ENCODE data around the gene KRT4.
"Not testable (repeated sequence)": the region's sequence is repeated elsewhere in the genome, so short reads cannot be mapped to it uniquely, and the experiment has no call there.

Gene KRT4

DNA sequence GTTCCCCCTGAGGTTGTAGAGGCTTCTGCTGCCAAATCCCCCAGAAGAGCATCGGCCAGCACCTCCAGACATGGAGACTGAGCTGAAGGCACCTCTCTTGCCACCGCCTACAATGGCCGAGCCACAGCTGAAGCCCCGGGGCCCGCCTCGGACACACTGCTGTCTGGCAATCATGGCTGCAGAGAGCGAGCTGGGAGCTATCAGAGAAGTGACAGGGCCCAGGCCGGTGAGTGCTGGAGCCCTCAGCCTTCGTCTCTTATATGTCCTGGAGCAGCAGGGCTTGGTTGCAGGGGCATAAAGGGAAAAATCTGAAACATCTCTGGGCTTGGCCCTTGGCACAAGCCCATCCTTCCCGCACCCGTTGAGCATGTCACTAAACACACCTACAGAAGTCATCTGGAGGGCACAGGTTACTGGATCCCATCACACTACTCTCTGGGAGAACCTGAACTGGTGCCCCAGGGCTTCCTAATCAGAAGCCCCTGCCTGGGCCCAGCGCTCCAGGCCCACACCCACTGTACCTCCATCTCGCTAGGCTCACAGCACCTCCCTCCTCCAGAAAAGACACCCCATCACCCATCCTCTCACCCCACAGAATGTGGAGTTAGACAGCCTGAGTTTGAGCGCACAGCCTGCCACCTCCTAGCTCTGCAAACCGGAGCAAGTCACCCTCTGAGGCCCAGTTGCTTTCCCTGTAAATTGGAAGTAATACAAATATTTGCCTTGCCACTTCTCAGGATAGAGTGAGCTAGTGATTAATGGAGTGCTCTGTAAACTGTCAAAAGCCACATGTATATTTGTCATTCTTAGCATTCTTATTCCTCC, at the start of gene KRT4:
TSS of gene KRT4 (minus strand) at position 232 of the 825 bp plus-strand sequence. CDS start at position 174, 58 bp downstream.
- CTCF ChIA-PET: no interaction called here
- Mint-ChIP-seq H3K36me3 (no peaks in the 10 kb centered on the region), H3K27ac (no peak within 1 kb of the TSS), H3K4me1 (peaks cover 9% of the 10 kb centered on the region), H3K9me3 (no peaks in the 10 kb centered on the region), H3K27me3 (peaks cover 8% of the 10 kb centered on the region), H3K4me3 (no peak within 1 kb of the TSS)
- no peak for DNase-seq

DNA sequence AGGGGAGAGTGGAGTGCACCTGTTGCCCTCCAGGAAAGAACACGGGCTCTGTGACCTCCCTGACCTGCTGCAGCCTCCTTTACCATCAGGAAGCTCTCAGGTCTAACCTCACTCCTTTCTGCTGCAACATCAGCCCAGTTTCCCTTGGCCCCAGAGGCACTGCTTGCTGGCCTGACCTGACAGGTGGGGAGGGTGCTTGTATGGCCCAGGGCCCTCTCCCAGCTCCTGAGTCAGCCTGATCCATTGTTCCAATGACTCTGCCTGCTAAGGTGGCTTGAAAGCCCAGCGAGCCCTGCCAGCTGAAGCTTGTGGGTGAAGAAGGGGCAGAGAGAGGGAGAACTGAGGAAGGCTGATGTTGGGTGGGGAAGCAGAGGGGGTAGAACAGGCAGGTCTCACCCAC, 48.1 kb upstream of the KRT4 start:
- DNase-seq: no peak
- Mint-ChIP-seq H3K9me3 (no peaks in the 10 kb centered on the region), H3K27me3 (peaks cover 11% of the 10 kb centered on the region), H3K4me1 (peaks cover 2% of the 10 kb centered on the region), H3K36me3 (no peaks in the 10 kb centered on the region), H3K4me3 (no peak overlapping the region), H3K27ac (no peak overlapping the region)
- CTCF ChIA-PET: interaction anchor here (0.7 to 1.0 kb wide), 4 partner anchors 18 to 278 kb away, joined by 3 to 4 read pairs (median 3); no protein-coding TSS in a partner anchor

DNA sequence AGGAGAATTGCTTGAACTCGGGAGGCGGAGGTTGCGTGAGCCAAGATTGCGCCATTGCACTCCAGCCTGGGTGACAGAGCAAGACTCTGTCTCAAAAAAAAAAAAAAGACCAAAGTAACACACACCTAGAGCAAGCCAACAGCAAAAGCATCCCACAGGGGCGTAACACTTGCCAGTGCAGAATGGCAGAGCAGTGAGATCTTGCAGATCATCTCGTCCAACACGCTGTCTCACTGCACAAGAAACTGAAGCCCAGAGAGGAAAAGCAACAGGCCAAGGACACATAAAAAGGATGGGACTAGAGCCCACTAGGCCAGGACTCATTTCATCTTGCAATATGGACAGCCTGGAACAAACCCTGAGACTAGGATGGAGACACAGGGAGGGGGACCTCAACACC, 47.6 kb upstream of the KRT4 start:
- Mint-ChIP-seq H3K9me3 (no peaks in the 10 kb centered on the region), H3K27me3 (peaks cover 14% of the 10 kb centered on the region), H3K27ac (no peak overlapping the region), H3K4me1 (no peaks in the 10 kb centered on the region), H3K36me3 (no peaks in the 10 kb centered on the region), H3K4me3 (no peak overlapping the region)
- CTCF ChIA-PET: interaction anchor here (0.7 to 0.8 kb wide), 3 partner anchors 18 to 277 kb away, joined by 3 to 4 read pairs (median 3); no protein-coding TSS in a partner anchor
- DNase-seq: no peak

DNA sequence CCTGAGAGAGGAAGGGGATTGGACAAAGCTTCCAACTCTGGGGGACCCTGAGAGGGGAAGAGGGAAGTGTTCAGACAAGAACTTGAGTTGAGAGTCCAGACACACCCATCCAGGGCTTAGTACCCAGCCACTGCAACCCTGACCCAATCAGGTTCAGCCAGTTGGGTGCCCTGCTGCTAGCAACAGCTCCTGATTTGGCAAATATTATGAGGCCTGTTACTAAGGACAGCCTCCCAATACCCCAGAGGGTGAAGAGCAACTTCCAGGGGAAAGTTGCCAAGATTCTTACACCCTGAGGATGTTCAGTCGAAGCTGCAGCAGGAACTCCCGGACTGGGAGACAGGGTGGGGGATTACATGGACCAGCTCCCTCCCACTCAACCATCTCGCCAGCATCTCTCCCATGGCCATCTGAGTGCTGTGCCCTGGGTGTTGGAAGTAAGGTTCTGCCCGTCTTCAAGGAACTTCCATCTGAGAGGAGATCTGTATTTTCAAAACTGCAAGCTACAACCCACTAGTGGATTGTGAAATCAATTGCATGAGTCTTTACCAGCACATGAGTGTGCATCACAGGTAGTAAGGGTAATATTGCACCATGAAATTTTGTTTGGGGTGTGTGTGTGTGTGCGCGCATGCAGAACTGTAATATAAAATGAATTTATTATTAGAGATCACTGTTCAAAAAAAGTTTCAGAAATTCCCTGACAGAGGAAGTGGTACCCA, 46.3 kb upstream of the KRT4 start:
- Mint-ChIP-seq H3K9me3 (no peaks in the 10 kb centered on the region), H3K27me3 (peaks cover 14% of the 10 kb centered on the region), H3K27ac (no peak overlapping the region), H3K36me3 (no peaks in the 10 kb centered on the region), H3K4me1 (no peaks in the 10 kb centered on the region), H3K4me3 (no peak overlapping the region)
- CTCF ChIA-PET: interaction anchor here (0.9 kb wide), 1 partner anchor 121 kb away, joined by 3 read pairs; no protein-coding TSS in a partner anchor
- no peak for DNase-seq

DNA sequence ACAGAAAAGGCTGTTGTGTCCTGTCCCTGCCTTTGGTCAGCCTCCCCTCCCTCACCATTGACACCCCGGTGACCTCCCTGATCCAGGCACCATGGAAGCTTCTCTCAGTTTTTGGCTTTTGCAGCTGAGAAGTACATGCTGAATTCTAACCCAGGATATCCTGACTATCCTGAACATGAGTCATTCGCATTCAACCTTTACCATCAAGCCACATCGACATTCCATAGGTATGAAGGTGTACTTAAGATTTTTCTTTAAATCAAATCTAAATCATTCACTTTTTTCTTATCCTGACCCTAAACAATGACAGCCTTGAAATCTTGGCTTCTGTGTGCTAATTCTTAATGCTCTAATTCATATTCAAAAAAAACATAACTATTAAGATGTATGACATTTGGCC, 43.6 kb upstream of the KRT4 start:
- Mint-ChIP-seq H3K36me3 (no peaks in the 10 kb centered on the region), H3K9me3 (no peaks in the 10 kb centered on the region), H3K27me3 (peaks cover 31% of the 10 kb centered on the region), H3K4me3 (no peak overlapping the region), H3K4me1 (no peaks in the 10 kb centered on the region), H3K27ac (no peak overlapping the region)
- CTCF ChIA-PET: interaction anchor here (1.9 kb wide), 1 partner anchor 13 kb away, joined by 5 read pairs; no protein-coding TSS in a partner anchor
- DNase-seq: no peak

DNA sequence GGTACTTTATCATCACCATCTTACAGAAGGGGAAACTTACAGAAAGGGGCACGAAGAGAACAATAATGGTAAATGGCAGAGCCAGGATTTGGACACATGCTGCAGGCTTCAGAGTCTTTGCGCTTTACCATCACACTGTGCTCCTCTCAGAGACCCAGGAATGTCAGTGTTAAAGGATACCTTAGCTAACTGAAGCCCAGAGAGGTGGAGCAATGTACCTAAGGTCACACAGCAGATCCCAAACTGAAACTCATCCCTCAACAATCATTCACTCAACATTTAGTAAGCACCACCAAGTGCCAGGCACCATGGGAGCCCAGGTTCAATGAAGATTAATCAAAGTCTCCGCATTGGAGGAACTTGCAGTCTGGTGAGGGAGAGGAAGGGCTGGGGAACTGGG, 42.9 kb upstream of the KRT4 start:
- no peaks in the 10 kb centered on the region for H3K4me1 Mint-ChIP-seq
- no peaks in the 10 kb centered on the region for H3K36me3 Mint-ChIP-seq

DNA sequence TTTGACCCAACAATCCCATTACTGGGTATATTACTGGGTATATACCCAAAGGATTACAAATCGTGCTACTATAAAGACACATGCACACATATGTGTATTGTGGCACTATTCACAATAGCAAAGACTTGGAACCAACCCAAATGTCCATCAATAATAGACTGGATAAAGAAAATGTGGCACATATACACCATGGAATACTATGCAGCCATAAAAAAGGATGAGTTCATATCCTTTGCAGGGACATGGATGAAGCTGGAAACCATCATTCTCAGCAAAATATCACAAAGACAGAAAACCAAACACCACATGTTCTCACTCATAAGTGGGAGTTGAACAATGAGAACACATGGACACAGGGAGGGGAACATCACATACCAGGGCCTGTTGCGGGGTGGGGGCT, 42.2 kb upstream of the KRT4 start:
- not testable (repeated sequence) for H3K4me3 Mint-ChIP-seq, H3K9me3 Mint-ChIP-seq, H3K27ac Mint-ChIP-seq, H3K4me1 Mint-ChIP-seq, H3K36me3 Mint-ChIP-seq, DNase-seq
- peaks cover 31% of the 10 kb centered on the region for H3K27me3 Mint-ChIP-seq
- CTCF ChIA-PET: interaction anchor here (1.9 kb wide), 1 partner anchor 15 kb away, joined by 5 read pairs; no protein-coding TSS in a partner anchor

More for the DNA sequence above, 42.9 kb upstream of the KRT4 start:
- Mint-ChIP-seq H3K9me3 (no peaks in the 10 kb centered on the region), H3K27ac (no peak overlapping the region), H3K27me3 (peaks cover 31% of the 10 kb centered on the region), H3K4me3 (no peak overlapping the region)
- no peak for DNase-seq
- CTCF ChIA-PET: interaction anchor here (1.9 kb wide), 1 partner anchor 14 kb away, joined by 5 read pairs; no protein-coding TSS in a partner anchor

DNA sequence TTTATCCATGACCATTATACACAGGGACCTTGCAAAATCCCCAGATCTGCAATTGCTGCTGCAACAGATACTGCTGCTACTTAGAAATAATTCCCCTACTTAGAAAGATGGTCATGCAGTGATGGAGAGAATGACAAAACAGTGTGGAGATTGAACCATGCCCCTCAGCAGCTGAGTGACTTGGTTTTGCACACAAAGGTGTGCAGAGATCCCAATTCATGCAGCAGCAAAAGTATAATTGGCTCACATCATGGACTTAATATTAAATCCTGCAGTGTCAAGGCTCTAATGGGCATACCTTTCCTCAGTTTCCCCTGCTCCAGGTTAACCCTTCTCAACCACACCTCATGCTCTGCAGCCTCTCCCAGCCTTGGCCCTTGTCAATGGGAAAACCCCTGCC, 37.9 kb upstream of the KRT4 start:
- Mint-ChIP-seq H3K36me3 (no peaks in the 10 kb centered on the region), H3K4me1 (no peaks in the 10 kb centered on the region), H3K27ac (no peak overlapping the region), H3K4me3 (no peak overlapping the region), H3K27me3 (peaks cover 30% of the 10 kb centered on the region), H3K9me3 (no peaks in the 10 kb centered on the region)
- CTCF ChIA-PET: no interaction called here
- no peak for DNase-seq

DNA sequence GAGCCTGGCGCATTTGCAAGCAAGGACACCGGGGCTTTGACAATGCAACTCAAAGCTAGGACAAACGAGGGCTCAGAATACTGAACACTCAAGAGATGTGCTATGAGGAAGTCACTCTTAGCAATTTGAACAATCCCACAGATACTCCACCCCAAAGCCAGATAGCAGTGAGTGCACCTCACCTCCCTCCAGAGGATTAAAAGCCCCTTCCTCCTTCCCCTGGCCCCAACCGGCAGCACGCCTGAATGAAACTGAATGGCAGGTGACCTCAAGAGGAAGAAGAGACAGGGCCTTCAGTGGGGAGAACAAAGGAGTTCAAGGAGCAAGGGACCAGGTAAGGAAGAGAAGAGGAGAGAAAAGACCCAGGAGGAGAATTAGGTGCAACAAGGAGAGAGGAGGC, 36.8 kb upstream of the KRT4 start:
- Mint-ChIP-seq H3K36me3 (no peaks in the 10 kb centered on the region), H3K4me1 (no peaks in the 10 kb centered on the region), H3K4me3 (no peak overlapping the region), H3K27me3 (peaks cover 34% of the 10 kb centered on the region), H3K9me3 (no peaks in the 10 kb centered on the region), H3K27ac (no peak overlapping the region)
- DNase-seq: no peak
- CTCF ChIA-PET: no interaction called here

DNA sequence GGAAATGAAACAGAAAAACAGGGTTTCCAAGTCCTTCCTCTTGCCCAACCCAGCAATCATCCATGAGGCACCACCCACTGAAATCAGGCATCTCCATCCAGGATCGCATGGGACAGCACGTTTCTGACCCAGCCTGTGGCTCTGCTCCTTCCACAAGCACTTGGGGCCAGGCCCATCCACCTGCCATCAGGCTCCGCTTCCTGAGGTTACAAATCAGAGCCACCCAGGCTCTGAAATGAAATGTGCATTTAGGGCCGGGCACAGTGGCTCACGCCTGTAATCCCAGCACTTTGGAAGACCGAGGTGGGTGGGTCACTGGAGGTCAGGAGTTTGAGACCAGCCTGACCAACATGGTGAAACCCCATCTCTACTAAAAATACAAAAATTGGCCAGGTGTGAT, 35.6 kb upstream of the KRT4 start:
- no peak for DNase-seq

DNA sequence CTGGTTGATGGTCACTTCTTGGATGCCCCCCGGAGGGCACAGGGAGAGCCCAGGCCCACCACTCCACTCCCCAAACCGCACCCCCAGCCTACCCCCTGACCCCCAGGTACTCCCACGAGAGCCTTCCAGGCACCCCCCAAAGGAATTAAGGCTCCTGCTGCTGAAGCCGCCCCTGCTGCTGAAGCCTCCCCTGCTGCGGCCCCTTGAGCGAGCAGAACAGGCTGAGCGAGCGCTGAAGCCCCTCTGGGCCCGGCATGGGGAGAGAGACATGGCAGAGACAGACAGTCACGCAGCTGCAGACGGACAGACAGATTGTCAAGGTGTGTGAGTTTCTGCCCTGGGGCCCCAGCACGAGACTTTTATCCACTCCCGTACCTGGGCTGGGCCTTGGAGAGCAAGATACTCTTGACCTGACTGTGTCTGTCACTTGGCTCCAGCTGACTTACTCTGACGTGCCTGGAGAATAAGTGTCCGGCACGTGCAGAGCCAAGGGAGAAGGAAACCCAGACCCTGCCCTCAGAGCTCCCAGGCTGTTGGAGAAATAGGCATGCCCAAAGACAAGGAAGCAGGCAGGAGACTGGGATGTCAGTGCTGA, 34.8 kb upstream of the KRT4 start, which contains the start of gene KRT78:
TSS of gene KRT78 (minus strand) at position 334 of the 595 bp plus-strand sequence. CDS start at position 270, 64 bp downstream.
- H3K9me3 Mint-ChIP-seq: no peaks in the 10 kb centered on the region
- DNase-seq: no peak
- H3K27me3 Mint-ChIP-seq: peaks cover 29% of the 10 kb centered on the region
- CTCF ChIA-PET: no interaction called here
- no peak within 1 kb of the TSS for H3K27ac Mint-ChIP-seq
- H3K36me3 Mint-ChIP-seq: no peaks in the 10 kb centered on the region
- H3K4me3 Mint-ChIP-seq: no peak within 1 kb of the TSS
- H3K4me1 Mint-ChIP-seq: no peaks in the 10 kb centered on the region

More for the DNA sequence above, 35.6 kb upstream of the KRT4 start:
- Mint-ChIP-seq H3K27ac (no peak overlapping the region), H3K4me1 (no peaks in the 10 kb centered on the region), H3K36me3 (no peaks in the 10 kb centered on the region), H3K9me3 (no peaks in the 10 kb centered on the region), H3K27me3 (peaks cover 36% of the 10 kb centered on the region), H3K4me3 (no peak overlapping the region)
- CTCF ChIA-PET: no interaction called here

DNA sequence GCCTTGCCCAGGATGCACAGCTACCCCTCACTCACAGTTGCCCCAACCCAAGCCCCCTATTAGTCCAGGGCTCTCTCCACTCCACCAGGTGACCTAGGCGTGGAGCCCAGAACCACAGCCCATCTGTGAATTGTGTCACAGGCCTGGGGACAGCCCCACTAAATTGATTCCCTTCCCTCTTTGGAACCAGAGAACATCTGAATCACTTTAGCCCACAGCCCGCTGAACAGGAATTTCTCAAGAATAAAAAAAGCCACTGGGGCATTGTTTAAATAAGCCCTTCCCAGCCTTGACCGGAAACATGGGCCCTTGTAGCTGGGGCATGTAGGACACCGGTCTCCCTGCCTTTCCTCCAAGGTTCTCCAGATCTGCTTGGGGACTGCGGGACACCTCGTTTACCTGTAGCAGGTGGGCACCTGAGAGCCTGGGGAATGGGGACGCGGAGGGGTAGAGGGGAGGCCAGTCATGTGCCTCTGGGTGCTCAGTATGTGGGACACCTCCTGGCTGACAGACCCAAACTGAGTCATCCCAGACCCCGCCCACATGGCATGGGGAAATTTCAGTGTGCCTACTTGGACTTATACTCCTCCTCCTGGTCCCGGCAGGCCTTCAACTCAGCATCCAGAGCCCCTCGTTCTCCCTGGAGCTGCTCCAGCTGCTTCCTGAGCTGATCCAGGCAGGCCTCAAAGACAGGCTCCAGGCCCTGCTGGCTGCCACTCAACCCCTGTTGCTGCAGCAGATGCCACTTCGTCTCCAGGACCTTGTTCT, 33.6 kb upstream of the KRT4 start:
- no peak overlapping the region for H3K4me3 Mint-ChIP-seq
- no peaks in the 10 kb centered on the region for H3K4me1 Mint-ChIP-seq
- no peak for DNase-seq
- H3K27ac Mint-ChIP-seq: no peak overlapping the region
- peaks cover 24% of the 10 kb centered on the region for H3K27me3 Mint-ChIP-seq
- H3K36me3 Mint-ChIP-seq: no peaks in the 10 kb centered on the region
- no peaks in the 10 kb centered on the region for H3K9me3 Mint-ChIP-seq
- CTCF ChIA-PET: no interaction called here

DNA sequence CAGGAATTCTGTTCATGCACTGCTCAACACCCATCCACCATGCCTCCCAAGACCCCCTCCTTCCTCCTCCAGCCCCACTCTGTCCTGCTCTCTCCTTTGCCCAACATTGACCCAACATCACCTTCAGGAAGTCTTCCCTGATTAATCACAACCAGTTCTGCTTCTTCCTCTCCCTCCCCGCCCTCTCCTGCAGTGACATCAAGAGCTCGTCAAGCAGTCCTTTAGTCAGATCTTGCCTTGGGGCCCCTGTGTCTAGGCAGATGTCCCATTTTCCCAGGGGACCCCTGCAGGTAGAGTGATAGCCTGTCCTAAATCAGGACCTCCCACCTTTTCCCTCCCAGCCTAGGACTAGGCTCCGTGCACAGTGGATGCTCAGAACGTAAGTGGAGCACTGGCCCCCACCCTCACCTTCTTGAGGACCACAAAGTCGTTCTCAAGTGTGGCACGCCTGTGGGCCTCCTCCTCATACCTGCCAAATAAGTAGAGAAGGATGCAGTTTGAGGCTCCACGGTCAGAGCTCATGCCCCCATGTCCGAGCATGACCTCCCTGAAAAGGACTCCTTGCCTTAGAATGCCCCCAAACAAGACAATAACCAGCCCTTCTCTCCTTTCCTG, 32.5 kb upstream of the KRT4 start:
- DNase-seq: no peak
- no peaks in the 10 kb centered on the region for H3K4me1 Mint-ChIP-seq
- H3K27ac Mint-ChIP-seq: no peak overlapping the region
- no peak overlapping the region for H3K4me3 Mint-ChIP-seq
- H3K36me3 Mint-ChIP-seq: no peaks in the 10 kb centered on the region
- H3K9me3 Mint-ChIP-seq: no peaks in the 10 kb centered on the region
- H3K27me3 Mint-ChIP-seq: peaks cover 30% of the 10 kb centered on the region
- CTCF ChIA-PET: no interaction called here

Data from activated naive CD4-positive, alpha-beta T cell treated with anti-CD3 and anti-CD28 coated beads, Interleukin-2, amount 10 ng/mL, durations not matched to agents 7 days and 5 days (primary cell).